Activated CD8-positive, alpha-beta T cell treated with anti-CD3 and anti-CD28 coated beads for 36 hours (primary cell): Measurements from ENCODE around the gene CA14. TPM values are rescaled to one million over a fixed set of nuclear protein-coding genes. Genes with fewer than 3 reads are reported as not detected.
"Not testable (repeated sequence)": the region's sequence is repeated elsewhere in the genome, so short reads cannot be mapped to it uniquely, and the experiment has no call there.

Experiments used
- ATAC-seq: fragments of 200-7000 bp; cut with Tn5 transposase; one replicate; pipeline ENCODE4 v1.10.0; 2021; ENCODE audit warnings: mild to moderate bottlenecking, moderate library complexity
- CTCF ChIA-PET: fragments of 350-600 bp; sonication (Branson Sonifier 250); formaldehyde crosslinking; loops from one replicate; lab custom pipeline; 2021; ENCODE audit warnings: antibody characterized with exemption; lab: Charles Lee
- POLR2A ChIA-PET: fragments of 350-600 bp; sonication (Branson Sonifier 250); formaldehyde crosslinking; loops from one replicate; lab custom pipeline; 2021; ENCODE audit warnings: antibody characterized with exemption; lab: Charles Lee
- DNase-seq: peaks from one replicate; pipeline ENCODE4 v3.0.0-alpha.2; 2020
- H3K27ac Mint-ChIP-seq: one replicate; pipeline ENCODE4 v1.8.0; 2021; ENCODE audit warnings: mild to moderate bottlenecking, mixed read lengths
- H3K27me3 Mint-ChIP-seq: one replicate; pipeline ENCODE4 v1.8.0; 2021; ENCODE audit warnings: mixed read lengths
- H3K36me3 Mint-ChIP-seq: one replicate; pipeline ENCODE4 v1.8.0; 2021; ENCODE audit warnings: low read depth, mixed read lengths
- H3K4me1 Mint-ChIP-seq: one replicate; pipeline ENCODE4 v1.8.0; 2021; ENCODE audit warnings: low read depth, mixed read lengths
- H3K4me3 Mint-ChIP-seq: one replicate; pipeline ENCODE4 v1.8.0; 2021; ENCODE audit warnings: mild to moderate bottlenecking, moderate library complexity, mixed read lengths
- H3K9me3 Mint-ChIP-seq: one replicate; pipeline ENCODE4 v1.8.0; 2021; ENCODE audit warnings: mixed read lengths
- CTCF ChIP-seq: fragments of 200-600 bp; IDR thresholded peaks from one replicate; pipeline ENCODE4 v1.8.0; 2022; ENCODE audit warnings: antibody characterized with exemption, mild to moderate bottlenecking
- intact Hi-C: fragments of 100-400 bp; cut with micrococcal nuclease; formaldehyde crosslinking; loops from one replicate; pipeline ENCODE4 v1.10.0; 2022
- total RNA-seq, 2 experiments: library from RNA; stranded (reverse); gene quantifications; one replicate each; pipeline ENCODE4 v1.2.3, GENCODE V29; 2021

Gene CA14
- total RNA-seq, 2 experiments from 2014 or later = not detected

DNA sequence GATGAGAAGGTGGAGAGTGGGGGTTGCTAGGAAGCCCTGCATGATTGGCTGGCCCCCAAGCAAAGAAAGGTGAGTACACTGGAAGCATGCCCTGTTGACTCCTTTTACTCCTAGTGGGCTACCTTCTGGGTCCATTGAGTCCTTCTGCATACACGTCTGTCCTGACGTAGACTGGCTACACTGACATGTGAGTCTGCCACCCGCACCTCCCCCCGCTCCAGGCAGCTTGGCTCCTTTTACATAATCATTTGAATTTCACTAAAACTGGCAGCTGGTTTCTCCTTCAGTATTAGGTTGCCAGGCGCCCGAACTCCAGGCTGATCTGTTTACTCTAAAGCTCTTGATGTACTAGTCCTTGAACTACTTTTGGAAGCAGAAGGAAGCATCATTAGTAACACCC, 44.8 kb downstream of the CA14 start:
- peaks cover 41% of the 10 kb centered on the region for H3K36me3 Mint-ChIP-seq
- H3K4me3 Mint-ChIP-seq = no peak overlapping the region
- no peak for DNase-seq
- no peak overlapping the region for H3K27ac Mint-ChIP-seq
- no peaks in the 10 kb centered on the region for H3K27me3 Mint-ChIP-seq
- peaks cover 14% of the 10 kb centered on the region for H3K4me1 Mint-ChIP-seq
- no peaks in the 10 kb centered on the region for H3K9me3 Mint-ChIP-seq
- TF ChIP-seq CTCF = no peak
- CTCF ChIA-PET = interaction anchor here (1.3 kb wide), 1 partner anchor 46 kb away, joined by 4 read pairs; no protein-coding TSS in a partner anchor
- POLR2A ChIA-PET = interaction anchor here (1.1 to 1.2 kb wide), 2 partner anchors 15 to 19 kb away, joined by 3 to 4 read pairs; no protein-coding TSS in a partner anchor
- intact Hi-C loops = no loop called here
- no peak for ATAC-seq

DNA sequence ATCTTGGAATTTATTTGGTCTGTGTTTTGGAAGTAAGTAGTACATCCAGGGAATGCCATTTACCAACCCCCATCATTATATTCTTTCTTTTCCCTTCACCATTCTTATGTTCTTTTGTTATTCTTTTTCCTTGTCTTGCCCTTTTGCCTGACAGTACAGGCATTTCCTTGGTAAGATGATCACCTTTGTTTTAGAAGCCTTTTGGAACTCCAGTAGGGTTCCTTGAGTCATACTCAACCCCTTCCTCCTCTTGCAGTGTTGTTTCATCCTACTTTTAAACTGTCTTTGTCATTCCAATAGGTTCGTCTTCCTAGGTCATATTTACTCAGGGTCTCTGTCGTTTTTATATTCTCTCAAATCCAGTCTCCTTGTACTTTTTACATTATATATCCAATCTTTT, 45.3 kb downstream of the CA14 start:
- ATAC-seq (no peak), DNase-seq (no peak)
- POLR2A ChIA-PET = interaction anchor here (1.1 kb wide), 2 partner anchors 14 to 18 kb away, joined by 3 to 4 read pairs; no protein-coding TSS in a partner anchor
- H3K27me3 Mint-ChIP-seq = no peaks in the 10 kb centered on the region
- H3K9me3 Mint-ChIP-seq = no peaks in the 10 kb centered on the region
- CTCF ChIA-PET = no interaction called here
- intact Hi-C loops = no loop called here
- H3K4me1 Mint-ChIP-seq = peaks cover 10% of the 10 kb centered on the region
- peak overlapping the region; percentile 21 for H3K27ac Mint-ChIP-seq
- peaks cover 42% of the 10 kb centered on the region for H3K36me3 Mint-ChIP-seq
- H3K4me3 Mint-ChIP-seq = no peak overlapping the region
- no peak for TF ChIP-seq CTCF

DNA sequence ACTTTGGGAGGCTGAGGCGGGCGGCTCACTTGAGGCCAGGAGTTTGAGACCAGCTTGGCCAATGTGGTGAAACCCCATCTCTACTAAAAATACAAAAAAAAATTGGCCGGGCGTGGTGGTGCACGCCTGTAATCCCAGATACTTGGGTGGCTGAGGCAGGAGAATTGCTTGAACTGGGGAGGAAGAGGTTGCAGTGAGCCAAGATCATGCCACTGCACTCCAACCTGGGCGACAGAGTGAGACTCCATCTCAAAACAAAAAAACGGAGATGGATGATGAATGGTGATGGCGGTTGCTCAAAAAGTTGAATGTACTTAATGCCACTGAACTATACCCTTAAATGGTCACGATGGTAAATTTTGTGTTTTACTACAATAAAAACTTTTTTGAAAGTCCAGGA, 51.0 kb downstream of the CA14 start:
- H3K27ac Mint-ChIP-seq, H3K4me1 Mint-ChIP-seq, DNase-seq, H3K27me3 Mint-ChIP-seq, H3K4me3 Mint-ChIP-seq, H3K9me3 Mint-ChIP-seq, POLR2A ChIA-PET, ATAC-seq, intact Hi-C loops, CTCF ChIA-PET: not testable (repeated sequence)
- H3K36me3 Mint-ChIP-seq = peaks cover 21% of the 10 kb centered on the region

DNA sequence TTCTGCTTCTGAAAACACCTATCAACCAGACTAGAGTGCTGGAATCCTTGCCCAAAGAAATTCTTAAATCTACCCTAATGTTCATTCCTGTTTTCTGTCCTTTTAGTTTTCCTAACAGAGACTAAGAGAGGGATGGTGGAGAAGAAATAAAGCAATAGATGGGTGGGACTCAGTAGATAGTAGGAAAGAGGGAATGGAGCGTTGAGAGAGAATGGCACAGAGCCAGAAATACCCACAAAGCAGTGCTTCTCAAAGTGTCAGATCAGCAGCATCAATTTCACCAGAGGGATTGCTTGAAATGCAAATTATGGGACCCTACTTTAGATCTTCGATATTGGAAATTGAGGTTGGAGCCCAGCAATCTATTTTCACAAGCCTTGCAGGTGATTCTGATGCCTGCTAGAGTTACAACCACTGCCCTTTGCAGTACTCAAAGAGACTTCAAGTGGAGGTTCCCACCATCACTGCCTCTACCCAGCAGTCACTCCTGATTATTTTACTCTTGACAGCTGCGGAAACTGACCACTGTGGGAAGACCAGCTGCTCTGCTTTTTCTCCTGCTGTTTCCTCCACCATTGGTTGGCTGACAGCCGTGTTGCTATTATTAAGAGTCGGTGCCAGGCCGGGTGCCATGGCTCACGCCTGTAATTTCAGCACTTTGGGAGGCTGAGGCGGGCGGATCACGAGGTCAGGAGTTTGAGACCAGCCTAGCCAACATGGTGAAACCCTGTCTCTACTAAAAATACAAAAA, 52.4 kb downstream of the CA14 start:
- intact Hi-C loops = no loop called here
- ATAC-seq (no peak), DNase-seq (no peak)
- no peak overlapping the region for H3K4me3 Mint-ChIP-seq
- no peaks in the 10 kb centered on the region for H3K27me3 Mint-ChIP-seq
- H3K27ac Mint-ChIP-seq = no peak overlapping the region
- H3K36me3 Mint-ChIP-seq = peaks cover 21% of the 10 kb centered on the region
- POLR2A ChIA-PET = no interaction called here
- H3K4me1 Mint-ChIP-seq = peaks cover 2% of the 10 kb centered on the region
- no peak for TF ChIP-seq CTCF
- no peaks in the 10 kb centered on the region for H3K9me3 Mint-ChIP-seq
- CTCF ChIA-PET = no interaction called here

GRCh38 chr1:150311762-150312161, 54.2 kb downstream of the CA14 start:
- ChIA-PET CTCF (no interaction called here), POLR2A (interaction anchor here (0.7 to 1.4 kb wide), 5 partner anchors 10 to 25 kb away, joined by 3 to 4 read pairs (median 3); no protein-coding TSS in a partner anchor)

More at GRCh38 chr1:150311762-150312161, 54.2 kb downstream of the CA14 start:
- Mint-ChIP-seq H3K4me1 (no peaks in the 10 kb centered on the region), H3K27ac (no peak overlapping the region), H3K27me3 (no peaks in the 10 kb centered on the region), H3K36me3 (peaks cover 14% of the 10 kb centered on the region), H3K9me3 (no peaks in the 10 kb centered on the region), H3K4me3 (no peak overlapping the region)
- intact Hi-C loops = no loop called here
- DNase-seq (no peak), ATAC-seq (no peak)
- TF ChIP-seq CTCF = no peak

Other genes starting within 250 kb of the CA14 start
- gene OTUD7B, start 247.0 kb upstream of the CA14 start, total RNA-seq = 10 to 100 TPM; 16.1 to 17.3 TPM
- gene VPS45, start 190.0 kb upstream of the CA14 start, total RNA-seq = 10 to 100 TPM; 19.4 to 22.8 TPM
- gene PLEKHO1, start 107.9 kb upstream of the CA14 start, total RNA-seq = 10 to 100 TPM; 18.2 to 19.0 TPM
- gene ANP32E, start 21.7 kb upstream of the CA14 start, total RNA-seq = 100 to 1,000 TPM; 174 to 185 TPM
- 10 to 100 TPM; 83.7 to 87.4 TPM for gene APH1A, start 11.2 kb downstream of the CA14 start, total RNA-seq
- 1 to 10 TPM in 1 of 2 experiments, under 1 TPM in 1; 0.90 to 1.3 TPM for gene C1orf54, start 15.0 kb downstream of the CA14 start, total RNA-seq
- 1 to 10 TPM; 3.6 to 5.1 TPM for gene CIART, start 24.8 kb downstream of the CA14 start, total RNA-seq
- 10 to 100 TPM; 73.4 to 81.9 TPM for gene MRPS21, start 36.1 kb downstream of the CA14 start, total RNA-seq
- 10 to 100 TPM; 55.4 to 55.7 TPM for gene PRPF3, start 63.8 kb downstream of the CA14 start, total RNA-seq
- gene RPRD2, start 106.4 kb downstream of the CA14 start, total RNA-seq = 10 to 100 TPM; 17.6 to 19.4 TPM
- 10 to 100 TPM; 43.3 to 44.5 TPM for gene TARS2, start 229.6 kb downstream of the CA14 start, total RNA-seq